DND-41 (cell line): ENCODE results near the gene CTTN.

Source experiments
- EZH2 ChIP-seq: IDR thresholded peaks from 3 replicates; pipeline ENCODE4 v1.6.1; 2012; ENCODE audit warnings: borderline replicate concordance, low read depth, mild to moderate bottlenecking, moderate library complexity, low read length, inconsistent platforms; ENCODE audit not compliant: severe bottlenecking
- TF ChIP-seq, protein P1 (sequence below): IDR thresholded peaks from 2 replicates; pipeline ENCODE4 v1.5.1; 2012; ENCODE audit warnings: borderline replicate concordance, low read length, moderate library complexity, mild to moderate bottlenecking; ENCODE audit not compliant: poor library complexity, severe bottlenecking; ENCODE audit errors: extremely low read depth

DNA sequence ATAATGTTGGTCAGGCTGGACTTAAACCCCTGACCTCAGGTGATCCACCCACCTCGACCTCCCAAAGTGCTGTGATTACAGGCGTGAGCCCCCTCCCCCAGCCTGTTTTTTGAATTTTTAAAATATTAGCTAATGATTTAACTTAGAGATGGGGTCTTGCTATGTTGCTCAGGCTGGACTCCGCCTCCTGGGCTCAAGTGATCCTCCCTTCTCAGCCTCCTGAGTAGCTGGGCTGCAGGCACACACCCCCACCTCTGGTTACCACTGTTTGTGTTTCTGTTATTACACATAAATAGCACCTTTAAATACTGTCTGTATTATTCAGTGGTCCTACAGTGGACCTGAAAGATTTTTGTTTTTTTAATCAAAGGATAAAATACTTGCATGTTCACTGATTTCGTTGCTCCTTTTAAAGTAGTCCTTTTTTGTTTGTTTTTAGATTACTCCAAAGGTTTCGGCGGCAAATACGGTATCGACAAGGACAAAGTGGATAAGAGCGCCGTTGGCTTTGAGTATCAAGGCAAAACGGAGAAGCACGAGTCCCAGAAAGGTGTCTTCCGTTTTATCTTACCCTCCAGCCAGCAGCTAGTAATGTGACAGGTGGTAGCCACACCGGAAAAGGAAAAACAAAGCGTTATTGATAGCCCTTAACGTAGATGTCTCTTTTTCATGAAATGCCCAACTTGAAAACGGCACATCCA is 21.1 kb downstream of the CTTN start:
- TF ChIP-seq, protein P1, sequence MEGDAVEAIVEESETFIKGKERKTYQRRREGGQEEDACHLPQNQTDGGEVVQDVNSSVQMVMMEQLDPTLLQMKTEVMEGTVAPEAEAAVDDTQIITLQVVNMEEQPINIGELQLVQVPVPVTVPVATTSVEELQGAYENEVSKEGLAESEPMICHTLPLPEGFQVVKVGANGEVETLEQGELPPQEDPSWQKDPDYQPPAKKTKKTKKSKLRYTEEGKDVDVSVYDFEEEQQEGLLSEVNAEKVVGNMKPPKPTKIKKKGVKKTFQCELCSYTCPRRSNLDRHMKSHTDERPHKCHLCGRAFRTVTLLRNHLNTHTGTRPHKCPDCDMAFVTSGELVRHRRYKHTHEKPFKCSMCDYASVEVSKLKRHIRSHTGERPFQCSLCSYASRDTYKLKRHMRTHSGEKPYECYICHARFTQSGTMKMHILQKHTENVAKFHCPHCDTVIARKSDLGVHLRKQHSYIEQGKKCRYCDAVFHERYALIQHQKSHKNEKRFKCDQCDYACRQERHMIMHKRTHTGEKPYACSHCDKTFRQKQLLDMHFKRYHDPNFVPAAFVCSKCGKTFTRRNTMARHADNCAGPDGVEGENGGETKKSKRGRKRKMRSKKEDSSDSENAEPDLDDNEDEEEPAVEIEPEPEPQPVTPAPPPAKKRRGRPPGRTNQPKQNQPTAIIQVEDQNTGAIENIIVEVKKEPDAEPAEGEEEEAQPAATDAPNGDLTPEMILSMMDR, result no peak
- TF ChIP-seq EZH2, result no peak
